Neuron (in vitro differentiated cells): Measurements from ENCODE around the gene CACHD1.

Source experiments
- H2AFZ ChIP-seq: one replicate; pipeline ENCODE4 v1.6.1; 2013; ENCODE audit warnings: low read depth, mild to moderate bottlenecking, inconsistent platforms, low read length, moderate library complexity
- H3K27me3 ChIP-seq: one replicate; pipeline ENCODE4 v1.6.1; 2013; ENCODE audit warnings: low read length; ENCODE audit not compliant: insufficient read depth
- H3K36me3 ChIP-seq: one replicate; pipeline ENCODE4 v1.6.1; 2013; ENCODE audit warnings: low read length; ENCODE audit not compliant: insufficient read depth
- H3K4me1 ChIP-seq: one replicate; pipeline ENCODE4 v1.6.1; 2013; ENCODE audit warnings: low read length; ENCODE audit not compliant: insufficient read depth
- H3K4me3 ChIP-seq: 2 replicates; pipeline ENCODE4 v1.5.1; 2013; ENCODE audit warnings: mild to moderate bottlenecking, low read length, moderate library complexity
- H3K9me3 ChIP-seq: one replicate; pipeline ENCODE4 v1.6.1; 2013; ENCODE audit warnings: low read length

Gene CACHD1

DNA sequence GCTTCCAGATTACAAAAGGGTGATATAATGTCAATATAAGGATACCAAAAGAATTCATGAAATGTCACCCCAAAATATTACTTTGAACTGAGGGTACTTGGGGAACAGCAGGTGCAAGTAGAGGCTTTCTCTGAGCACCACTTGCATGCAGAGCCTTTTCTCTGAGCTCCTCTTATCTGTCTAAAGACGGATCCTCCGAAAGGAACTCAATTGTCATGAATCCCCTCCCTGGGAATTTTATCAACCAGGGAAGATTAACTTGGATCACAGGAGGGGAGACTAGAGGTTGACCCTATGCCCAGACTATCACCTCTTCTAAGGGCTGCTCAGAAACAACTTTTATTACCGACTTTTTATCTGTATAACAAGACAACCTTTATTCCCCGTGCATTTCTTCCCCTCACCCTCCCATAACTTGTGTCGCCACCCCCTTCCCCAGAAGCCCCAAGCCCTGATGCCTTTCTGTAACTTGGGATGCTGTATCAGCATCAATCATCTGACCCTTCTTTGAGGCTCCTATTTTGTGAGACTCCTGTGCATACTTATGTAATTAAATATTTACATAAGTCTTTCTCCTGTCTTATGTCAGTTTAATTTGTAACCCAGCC is 94.1 kb downstream of the CACHD1 start:
- peaks cover 2% of the 10 kb centered on the region for H3K9me3 ChIP-seq
- no peak overlapping the region for H3K4me3 ChIP-seq
- H2AFZ ChIP-seq = no peak overlapping the region
- H3K4me1 ChIP-seq = peaks cover 7% of the 10 kb centered on the region
- H3K36me3 ChIP-seq = peaks cover 5% of the 10 kb centered on the region
- H3K27me3 ChIP-seq = no peaks in the 10 kb centered on the region

DNA sequence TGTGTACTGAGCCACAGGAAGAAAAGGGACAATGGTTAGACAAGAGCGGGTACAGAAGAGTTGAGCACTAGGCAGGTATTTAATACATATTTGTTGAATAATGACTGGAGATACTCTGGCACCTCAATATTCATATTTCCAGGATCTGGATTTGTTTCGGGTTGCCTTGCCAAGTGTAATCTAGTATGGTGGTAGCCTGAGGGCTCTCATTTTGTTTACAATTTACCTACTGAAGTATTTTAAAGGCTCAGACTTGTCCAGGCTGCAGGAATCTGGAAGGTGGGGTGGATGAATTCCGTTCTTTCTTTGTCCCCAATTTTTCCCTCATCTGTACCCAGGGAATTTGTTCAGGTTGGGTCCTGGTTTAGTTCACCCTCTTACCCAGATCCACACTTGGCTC is 95.0 kb downstream of the CACHD1 start:
- H2AFZ ChIP-seq = no peak overlapping the region
- no peaks in the 10 kb centered on the region for H3K27me3 ChIP-seq
- no peaks in the 10 kb centered on the region for H3K9me3 ChIP-seq
- H3K4me3 ChIP-seq = no peak overlapping the region
- peaks cover 7% of the 10 kb centered on the region for H3K4me1 ChIP-seq
- H3K36me3 ChIP-seq = no peaks in the 10 kb centered on the region

DNA sequence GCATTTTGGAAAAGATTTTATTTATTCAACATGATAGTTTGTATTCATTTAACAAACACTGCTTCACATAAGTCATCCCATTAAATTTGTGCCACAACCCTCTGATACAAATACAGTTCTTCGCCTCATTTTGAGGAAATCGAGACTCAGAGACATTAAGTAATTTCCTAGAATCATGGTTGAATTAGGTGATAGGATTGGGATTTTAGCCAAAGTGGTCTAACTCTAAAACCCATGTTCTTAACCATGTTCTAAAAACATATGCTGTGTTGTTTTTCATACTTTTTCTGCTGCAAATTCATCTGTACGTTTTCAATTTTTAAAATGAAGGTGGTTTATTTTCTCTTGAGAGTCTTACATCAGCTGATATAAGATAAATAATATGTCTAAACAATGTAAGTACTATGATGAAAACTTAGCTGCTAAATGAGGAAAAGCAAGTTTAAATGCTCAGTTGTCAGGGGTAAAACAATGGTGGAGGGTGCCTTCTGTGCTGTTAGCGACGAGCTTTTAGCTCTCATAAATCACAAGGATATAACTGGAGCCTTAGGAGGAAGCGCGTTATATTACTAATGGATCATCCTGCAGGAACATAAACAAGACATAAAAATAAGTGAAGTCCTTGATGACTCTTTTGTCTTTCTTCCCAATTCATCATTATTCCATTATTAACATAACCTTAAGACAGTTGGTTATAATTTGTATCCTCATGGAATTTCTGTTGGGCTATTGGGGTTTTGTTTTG is 97.7 kb downstream of the CACHD1 start:
- Histone ChIP-seq H3K4me1 (peaks cover 29% of the 10 kb centered on the region), H3K9me3 (no peaks in the 10 kb centered on the region), H3K4me3 (no peak overlapping the region), H3K36me3 (no peaks in the 10 kb centered on the region), H2AFZ (no peak overlapping the region), H3K27me3 (no peaks in the 10 kb centered on the region)

DNA sequence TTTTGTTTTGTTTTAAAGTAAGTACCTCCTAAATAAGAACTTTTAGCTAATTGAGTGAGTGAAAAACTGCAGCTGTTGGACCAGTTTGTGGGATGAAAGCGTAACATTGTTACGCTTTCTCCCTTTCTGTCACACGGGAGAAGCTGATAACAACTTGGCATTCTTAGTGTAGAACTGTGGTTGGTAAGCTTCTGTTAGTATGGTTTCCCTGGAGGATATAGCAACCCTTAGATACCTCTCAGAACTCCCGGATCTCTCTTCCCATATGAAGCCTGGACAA is 98.2 kb downstream of the CACHD1 start:
- Histone ChIP-seq H3K9me3 (no peaks in the 10 kb centered on the region), H3K4me3 (no peak overlapping the region), H3K4me1 (peaks cover 34% of the 10 kb centered on the region), H3K36me3 (no peaks in the 10 kb centered on the region), H2AFZ (no peak overlapping the region), H3K27me3 (no peaks in the 10 kb centered on the region)

DNA sequence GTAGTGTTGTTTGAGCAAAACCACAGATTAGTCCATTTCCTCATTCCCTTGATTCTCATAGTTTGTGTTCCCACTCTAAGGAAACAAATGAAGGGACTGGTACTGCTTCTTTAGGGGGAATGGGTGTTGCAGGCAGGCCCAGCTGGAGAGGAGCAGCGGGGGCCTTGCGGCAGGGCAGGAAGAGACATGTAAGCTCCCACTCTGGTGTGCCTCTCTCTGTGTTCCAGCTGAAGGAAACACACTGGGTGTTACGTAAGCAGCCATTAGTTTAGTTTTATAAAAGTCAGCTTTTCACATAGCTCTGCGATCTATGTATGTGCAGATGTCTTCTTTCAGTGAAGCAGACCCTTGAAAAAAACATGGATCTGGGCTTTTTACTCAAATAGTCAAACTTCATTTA is 99.5 kb downstream of the CACHD1 start:
- Histone ChIP-seq H3K27me3 (no peaks in the 10 kb centered on the region), H2AFZ (no peak overlapping the region), H3K9me3 (no peaks in the 10 kb centered on the region), H3K4me1 (peaks cover 46% of the 10 kb centered on the region), H3K4me3 (no peak overlapping the region), H3K36me3 (no peaks in the 10 kb centered on the region)

DNA sequence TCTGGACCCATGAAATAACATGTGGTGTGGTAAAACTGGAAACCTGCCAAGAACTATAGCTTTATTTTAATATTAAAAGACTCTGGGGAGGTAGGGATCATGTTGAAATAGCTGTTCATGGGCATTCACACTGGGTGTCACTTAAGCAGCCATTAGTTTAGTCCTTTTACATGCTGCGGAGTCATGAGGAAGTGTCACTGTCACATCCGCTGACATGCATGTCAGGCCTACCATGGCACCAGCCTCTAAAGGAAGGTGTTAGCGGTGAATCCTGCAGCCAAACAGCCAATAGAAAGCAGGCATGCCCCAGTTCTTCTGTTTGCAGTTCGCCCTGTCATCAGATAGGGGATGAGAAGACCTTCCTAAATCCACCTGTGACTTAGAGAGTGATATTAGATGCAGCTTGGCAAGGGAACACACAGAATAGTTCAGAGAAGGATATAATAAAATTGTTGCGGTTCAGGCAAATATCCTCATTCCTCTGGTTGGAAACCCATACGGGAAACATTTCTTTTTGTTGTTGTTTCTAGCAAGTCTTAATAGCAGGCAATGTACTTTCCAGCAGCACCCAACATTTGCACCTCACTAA is 100.4 kb downstream of the CACHD1 start:
- H3K4me1 ChIP-seq = peaks cover 45% of the 10 kb centered on the region
- no peaks in the 10 kb centered on the region for H3K27me3 ChIP-seq
- H3K36me3 ChIP-seq = no peaks in the 10 kb centered on the region
- no peak overlapping the region for H3K4me3 ChIP-seq
- H3K9me3 ChIP-seq = no peaks in the 10 kb centered on the region
- H2AFZ ChIP-seq = no peak overlapping the region

DNA sequence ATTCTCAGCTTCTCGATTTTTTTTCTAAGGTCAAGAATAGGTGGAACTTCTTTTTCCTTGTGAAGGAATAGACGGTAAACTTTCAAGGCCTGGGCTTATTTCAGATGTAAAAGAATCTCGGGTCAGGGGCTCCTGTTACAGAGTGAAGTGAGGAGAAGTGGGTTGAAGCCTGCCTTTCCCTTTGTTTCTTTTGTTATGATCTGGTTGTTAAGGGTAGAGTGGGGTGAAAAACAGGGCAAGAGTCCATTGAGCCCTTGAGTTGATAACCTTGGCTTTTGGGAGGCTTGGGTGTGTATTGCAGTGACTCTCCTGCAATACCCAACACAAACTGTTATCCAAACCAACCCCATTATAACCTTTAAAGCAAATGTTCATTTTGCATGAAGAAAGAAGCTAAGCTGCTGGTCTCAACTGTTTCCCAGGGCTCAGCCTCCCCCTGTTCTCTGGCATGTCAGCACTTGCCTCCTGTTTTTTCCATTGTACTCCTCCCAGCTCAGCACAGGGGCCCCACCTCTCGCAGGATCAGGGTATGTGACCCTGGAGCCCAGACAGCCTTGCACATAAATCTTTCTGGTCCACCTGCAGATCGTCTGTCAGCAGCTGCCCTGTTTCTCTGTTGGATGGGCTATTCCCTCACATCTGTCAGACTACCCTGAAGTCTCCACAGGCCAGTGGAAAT is 102.4 kb downstream of the CACHD1 start:
- no peak overlapping the region for H2AFZ ChIP-seq
- peaks cover 61% of the 10 kb centered on the region for H3K4me1 ChIP-seq
- no peak overlapping the region for H3K4me3 ChIP-seq
- H3K27me3 ChIP-seq = no peaks in the 10 kb centered on the region
- H3K9me3 ChIP-seq = no peaks in the 10 kb centered on the region
- no peaks in the 10 kb centered on the region for H3K36me3 ChIP-seq

DNA sequence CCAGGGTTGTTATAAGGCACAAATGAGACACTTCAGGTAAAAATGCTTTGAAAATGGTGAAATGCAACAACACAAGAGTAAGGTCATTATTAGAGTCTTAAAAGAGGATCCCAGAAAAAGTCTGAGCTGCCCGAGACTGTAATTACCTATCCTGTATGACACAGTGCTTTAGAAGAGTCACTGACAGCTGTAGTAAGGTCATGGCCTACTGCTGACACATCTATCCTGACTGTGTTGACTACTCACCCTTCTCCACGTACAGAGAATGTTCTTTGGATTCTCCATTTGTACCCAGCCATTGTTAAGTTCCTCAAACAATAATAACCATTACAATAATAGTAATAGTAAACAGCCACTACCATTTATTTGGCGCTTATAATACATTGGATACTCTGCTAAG is 104.4 kb downstream of the CACHD1 start:
- Histone ChIP-seq H3K4me3 (no peak overlapping the region), H3K27me3 (no peaks in the 10 kb centered on the region), H2AFZ (no peak overlapping the region), H3K9me3 (no peaks in the 10 kb centered on the region), H3K36me3 (no peaks in the 10 kb centered on the region), H3K4me1 (peaks cover 61% of the 10 kb centered on the region)

DNA sequence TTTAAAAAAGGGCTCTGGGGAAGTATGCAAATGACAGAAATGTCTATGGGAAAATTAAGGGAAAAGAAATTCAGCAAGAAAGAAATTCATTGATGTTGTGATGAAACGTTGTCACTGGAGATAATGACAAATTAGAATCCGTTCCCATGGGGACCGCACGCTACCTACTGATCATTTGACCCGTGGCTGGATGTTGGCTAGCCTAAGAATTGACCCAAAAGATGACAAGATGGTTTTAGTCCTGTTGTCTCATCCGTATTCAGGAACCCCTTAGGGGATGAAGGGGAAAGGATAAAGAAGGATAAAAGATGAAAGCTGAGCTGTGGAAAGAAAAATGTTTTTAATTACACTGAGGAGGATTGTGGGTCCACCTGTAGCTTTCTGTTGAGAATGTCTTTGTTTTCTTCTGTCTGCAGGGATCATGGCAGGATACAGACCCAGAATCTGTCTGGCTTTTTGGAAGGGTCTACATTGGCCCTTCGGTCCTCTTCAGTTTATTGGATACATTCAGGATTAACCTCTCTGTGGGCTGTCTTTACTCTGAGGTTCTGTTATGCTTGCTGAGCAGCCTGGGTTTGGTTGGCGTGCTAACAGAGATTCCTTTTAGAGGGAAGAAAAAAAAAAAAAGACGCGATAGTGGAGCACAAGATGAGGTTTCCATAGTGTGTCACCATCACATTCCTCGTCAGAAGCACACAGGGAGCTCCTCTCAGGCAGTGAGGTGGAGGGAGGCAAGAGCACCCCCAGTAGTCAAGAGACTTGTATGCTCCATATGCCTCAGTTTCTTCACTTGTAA is 106.2 kb downstream of the CACHD1 start:
- H2AFZ ChIP-seq = no peak overlapping the region
- no peak overlapping the region for H3K4me3 ChIP-seq
- peaks cover 60% of the 10 kb centered on the region for H3K4me1 ChIP-seq
- no peaks in the 10 kb centered on the region for H3K36me3 ChIP-seq
- H3K9me3 ChIP-seq = no peaks in the 10 kb centered on the region
- no peaks in the 10 kb centered on the region for H3K27me3 ChIP-seq

DNA sequence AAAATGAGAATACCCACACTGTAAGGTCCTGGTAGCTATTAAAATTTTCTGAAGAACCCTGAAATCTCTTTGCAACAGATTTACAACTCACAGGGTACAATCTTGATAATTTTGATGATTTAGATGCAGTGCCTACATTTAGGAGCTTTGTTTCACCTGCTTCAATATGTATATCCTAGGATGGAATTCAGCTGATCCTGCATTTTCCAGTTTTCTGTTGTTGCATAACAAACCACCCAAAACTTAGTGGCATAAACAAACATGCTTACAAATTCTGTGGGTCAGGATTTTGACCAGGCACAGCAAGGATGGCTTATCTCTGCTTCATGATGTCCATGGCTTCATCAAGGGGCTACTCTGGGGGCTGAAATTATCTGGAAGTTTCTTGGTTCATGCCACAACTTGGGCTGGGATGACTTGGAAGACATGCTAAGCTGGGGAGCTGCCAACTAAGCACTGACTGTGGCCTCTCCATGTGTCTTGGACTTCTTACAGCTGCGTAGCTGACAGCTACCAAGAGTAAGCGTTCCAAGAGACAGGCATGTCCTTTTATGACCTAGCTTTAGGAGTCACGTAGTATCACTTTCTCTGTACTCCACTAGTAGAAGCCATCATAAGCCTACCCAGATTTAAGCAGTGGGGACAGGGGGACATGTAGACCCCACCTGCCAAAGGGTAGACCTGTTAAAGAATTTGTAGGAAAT is 108.5 kb downstream of the CACHD1 start:
- H3K36me3 ChIP-seq = peaks cover 2% of the 10 kb centered on the region
- H2AFZ ChIP-seq = no peak overlapping the region
- no peak overlapping the region for H3K4me3 ChIP-seq
- no peaks in the 10 kb centered on the region for H3K27me3 ChIP-seq
- H3K9me3 ChIP-seq = no peaks in the 10 kb centered on the region
- H3K4me1 ChIP-seq = peaks cover 44% of the 10 kb centered on the region

DNA sequence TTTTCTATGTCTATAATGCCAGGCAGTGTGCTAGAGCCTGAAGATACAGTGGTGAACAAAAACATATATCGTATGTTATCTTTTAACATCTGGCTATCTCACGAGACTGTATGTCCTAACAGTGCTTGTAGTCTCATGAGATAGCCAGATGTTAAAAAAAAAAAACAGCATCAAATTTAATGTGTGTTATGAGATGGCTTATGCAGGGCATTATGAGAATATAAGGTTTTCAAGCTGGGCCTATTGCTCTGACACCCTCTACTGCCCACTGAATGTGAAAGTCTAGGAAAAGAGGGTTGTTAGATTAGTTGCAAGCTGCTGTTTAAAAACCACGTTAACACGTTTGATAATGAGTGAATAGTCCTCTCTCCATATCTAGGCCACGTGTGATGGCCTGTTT is 109.8 kb downstream of the CACHD1 start:
- Histone ChIP-seq H3K4me1 (peaks cover 36% of the 10 kb centered on the region), H3K9me3 (no peaks in the 10 kb centered on the region)

DNA sequence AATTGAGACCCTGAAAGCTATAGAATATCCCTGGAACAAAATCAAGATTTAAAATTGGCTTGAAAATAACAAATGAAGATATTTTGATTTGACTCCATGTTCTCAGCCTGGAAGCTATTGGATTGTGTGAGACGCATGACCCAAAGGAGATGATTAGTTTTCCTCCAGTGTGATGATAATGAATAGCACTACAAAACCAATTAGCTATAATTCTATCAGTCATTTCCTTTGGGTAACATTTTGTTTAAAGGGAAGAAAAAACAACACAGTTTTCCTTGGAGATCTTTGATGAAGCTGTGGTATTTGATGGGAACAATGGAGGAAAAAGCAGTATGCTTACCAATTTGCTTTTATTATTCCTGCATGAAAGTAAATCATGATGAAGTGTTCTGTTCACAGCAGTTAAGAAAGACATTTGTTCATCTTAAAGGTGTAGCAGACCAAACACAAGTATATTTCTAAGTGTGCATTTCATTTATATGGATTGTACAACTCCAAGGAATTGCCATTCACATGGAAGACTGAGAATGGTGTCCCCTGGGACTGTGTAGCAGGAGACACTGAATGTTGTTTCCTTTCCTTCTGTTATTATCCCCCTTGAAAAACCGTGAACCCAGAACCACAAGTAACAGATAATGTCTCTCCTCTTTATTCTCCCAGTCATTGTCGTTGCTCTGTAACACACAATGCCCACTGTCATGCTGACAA is 111.4 kb downstream of the CACHD1 start:
- H3K4me3 ChIP-seq = no peak overlapping the region
- H2AFZ ChIP-seq = no peak overlapping the region
- H3K9me3 ChIP-seq = no peaks in the 10 kb centered on the region
- no peaks in the 10 kb centered on the region for H3K27me3 ChIP-seq
- peaks cover 21% of the 10 kb centered on the region for H3K4me1 ChIP-seq
- peaks cover 15% of the 10 kb centered on the region for H3K36me3 ChIP-seq

More for the DNA sequence above, 109.8 kb downstream of the CACHD1 start:
- H3K4me3 ChIP-seq = no peak overlapping the region
- H2AFZ ChIP-seq = no peak overlapping the region
- H3K27me3 ChIP-seq = no peaks in the 10 kb centered on the region
- H3K36me3 ChIP-seq = peaks cover 13% of the 10 kb centered on the region
